ENCODE results near the gene ADCY5.

Gene ADCY5

DNA sequence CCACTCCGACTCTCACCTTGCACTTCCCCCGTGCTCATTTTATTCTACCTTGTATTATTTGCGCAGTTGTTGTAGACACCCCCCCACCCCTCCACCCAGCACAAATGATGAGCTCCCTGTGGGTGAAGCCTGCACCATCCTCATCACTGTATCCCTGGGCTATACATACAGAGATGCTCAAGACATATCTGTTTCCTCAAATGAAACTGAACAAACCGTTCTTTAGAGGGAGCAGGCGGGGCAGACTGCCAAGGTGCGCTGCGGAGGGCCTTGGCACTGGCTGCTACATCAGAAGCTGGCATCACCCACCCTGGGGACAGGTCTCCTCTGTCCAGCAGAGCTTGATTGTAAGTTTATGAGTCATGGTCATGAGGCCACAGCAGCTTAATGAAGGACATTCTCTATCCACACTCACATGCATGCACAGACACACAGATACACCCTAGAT, 29.0 kb downstream of the ADCY5 start:
- TF ChIP-seq SIN3A (IDR thresholded peaks at IDR 0.05; ENCODE audit: borderline replicate concordance, insufficient read depth, low read length) (no peak), POLR2AphosphoS5 (IDR thresholded peaks at IDR 0.05; ENCODE audit: low read depth, low read length) (no peak), TAF1 (IDR thresholded peaks at IDR 0.05; ENCODE audit: borderline replicate concordance, insufficient read depth, low read length) (no peak), FOXP2 (optimal IDR thresholded peaks at IDR 0.05; ENCODE audit: borderline replicate concordance, extremely low read depth, extremely low read length, insufficient read depth) (no peak)
- TF ChIP-seq, protein P1, sequence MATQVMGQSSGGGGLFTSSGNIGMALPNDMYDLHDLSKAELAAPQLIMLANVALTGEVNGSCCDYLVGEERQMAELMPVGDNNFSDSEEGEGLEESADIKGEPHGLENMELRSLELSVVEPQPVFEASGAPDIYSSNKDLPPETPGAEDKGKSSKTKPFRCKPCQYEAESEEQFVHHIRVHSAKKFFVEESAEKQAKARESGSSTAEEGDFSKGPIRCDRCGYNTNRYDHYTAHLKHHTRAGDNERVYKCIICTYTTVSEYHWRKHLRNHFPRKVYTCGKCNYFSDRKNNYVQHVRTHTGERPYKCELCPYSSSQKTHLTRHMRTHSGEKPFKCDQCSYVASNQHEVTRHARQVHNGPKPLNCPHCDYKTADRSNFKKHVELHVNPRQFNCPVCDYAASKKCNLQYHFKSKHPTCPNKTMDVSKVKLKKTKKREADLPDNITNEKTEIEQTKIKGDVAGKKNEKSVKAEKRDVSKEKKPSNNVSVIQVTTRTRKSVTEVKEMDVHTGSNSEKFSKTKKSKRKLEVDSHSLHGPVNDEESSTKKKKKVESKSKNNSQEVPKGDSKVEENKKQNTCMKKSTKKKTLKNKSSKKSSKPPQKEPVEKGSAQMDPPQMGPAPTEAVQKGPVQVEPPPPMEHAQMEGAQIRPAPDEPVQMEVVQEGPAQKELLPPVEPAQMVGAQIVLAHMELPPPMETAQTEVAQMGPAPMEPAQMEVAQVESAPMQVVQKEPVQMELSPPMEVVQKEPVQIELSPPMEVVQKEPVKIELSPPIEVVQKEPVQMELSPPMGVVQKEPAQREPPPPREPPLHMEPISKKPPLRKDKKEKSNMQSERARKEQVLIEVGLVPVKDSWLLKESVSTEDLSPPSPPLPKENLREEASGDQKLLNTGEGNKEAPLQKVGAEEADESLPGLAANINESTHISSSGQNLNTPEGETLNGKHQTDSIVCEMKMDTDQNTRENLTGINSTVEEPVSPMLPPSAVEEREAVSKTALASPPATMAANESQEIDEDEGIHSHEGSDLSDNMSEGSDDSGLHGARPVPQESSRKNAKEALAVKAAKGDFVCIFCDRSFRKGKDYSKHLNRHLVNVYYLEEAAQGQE (IDR thresholded peaks at IDR 0.05; ENCODE audit: insufficient read depth in 1 of 2, low read depth in 2 of 2, low read length in 2 of 2): no peak

DNA sequence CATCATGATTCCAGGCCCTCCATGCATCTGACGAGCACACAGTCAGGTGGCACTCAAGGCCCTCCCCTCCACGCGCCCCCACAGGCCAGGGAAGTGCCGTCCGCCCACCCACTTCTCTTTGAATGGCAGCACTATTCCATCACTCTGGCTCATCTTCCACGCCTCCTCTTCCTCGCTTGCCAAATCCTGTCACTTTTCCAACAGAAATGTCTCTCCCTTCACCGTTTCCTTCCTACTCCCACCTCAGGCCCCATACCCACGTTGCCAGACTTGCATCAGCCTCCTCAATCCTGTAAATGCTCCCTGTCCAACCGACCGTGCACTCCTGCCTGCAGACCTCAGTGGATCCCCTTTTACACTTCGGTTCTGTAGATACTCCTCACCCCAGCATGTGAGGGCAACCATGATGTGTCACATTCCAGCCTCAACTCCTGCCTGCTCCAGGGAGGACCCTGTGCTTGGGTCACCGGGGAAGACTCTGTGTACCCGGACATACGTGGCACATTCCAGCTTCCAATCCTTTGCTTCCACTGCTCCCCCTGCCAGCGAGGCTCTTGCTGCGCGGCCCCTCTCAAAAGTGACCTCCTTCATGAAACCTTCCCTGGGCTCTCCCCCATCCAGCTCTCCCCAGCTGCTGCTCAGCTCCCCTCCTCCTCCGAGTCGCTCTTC, 29.6 kb downstream of the ADCY5 start:
- TF ChIP-seq POLR2AphosphoS5 (IDR thresholded peaks at IDR 0.05; ENCODE audit: low read depth, low read length) (no peak), FOXP2 (optimal IDR thresholded peaks at IDR 0.05; ENCODE audit: borderline replicate concordance, extremely low read depth, extremely low read length, insufficient read depth) (no peak), TAF1 (IDR thresholded peaks at IDR 0.05; ENCODE audit: borderline replicate concordance, insufficient read depth, low read length) (no peak), SIN3A (IDR thresholded peaks at IDR 0.05; ENCODE audit: borderline replicate concordance, insufficient read depth, low read length) (no peak)
- TF ChIP-seq, protein P1 (IDR thresholded peaks at IDR 0.05; ENCODE audit: insufficient read depth in 1 of 2, low read depth in 2 of 2, low read length in 2 of 2): no peak

DNA sequence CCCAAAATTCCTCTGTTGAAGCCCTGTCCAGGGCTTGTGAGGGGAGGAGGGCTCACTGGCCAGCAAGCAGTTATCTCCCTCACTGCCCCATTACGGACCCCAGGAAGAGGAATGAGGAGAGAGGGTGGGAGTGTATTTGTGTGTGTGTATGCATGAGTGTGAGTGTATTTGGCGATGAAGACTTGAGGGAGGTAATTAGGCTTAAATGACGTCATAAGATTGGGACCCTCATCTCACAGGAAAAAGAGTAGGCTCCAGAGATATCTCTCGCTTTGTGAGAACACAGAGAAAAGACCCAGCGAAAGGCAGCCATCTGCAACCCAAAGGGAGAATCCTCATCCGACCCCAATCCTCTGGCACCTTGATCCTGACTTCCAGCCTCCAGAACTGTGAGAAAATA, 32.2 kb downstream of the ADCY5 start:
- TF ChIP-seq POLR2AphosphoS5 (IDR thresholded peaks at IDR 0.05; ENCODE audit: low read depth, low read length) (no peak), FOXP2 (optimal IDR thresholded peaks at IDR 0.05; ENCODE audit: borderline replicate concordance, extremely low read depth, extremely low read length, insufficient read depth) (no peak), SIN3A (IDR thresholded peaks at IDR 0.05; ENCODE audit: borderline replicate concordance, insufficient read depth, low read length) (no peak), TAF1 (IDR thresholded peaks at IDR 0.05; ENCODE audit: borderline replicate concordance, insufficient read depth, low read length) (no peak)
- TF ChIP-seq, protein P1 (IDR thresholded peaks at IDR 0.05; ENCODE audit: insufficient read depth in 1 of 2, low read depth in 2 of 2, low read length in 2 of 2): no peak

DNA sequence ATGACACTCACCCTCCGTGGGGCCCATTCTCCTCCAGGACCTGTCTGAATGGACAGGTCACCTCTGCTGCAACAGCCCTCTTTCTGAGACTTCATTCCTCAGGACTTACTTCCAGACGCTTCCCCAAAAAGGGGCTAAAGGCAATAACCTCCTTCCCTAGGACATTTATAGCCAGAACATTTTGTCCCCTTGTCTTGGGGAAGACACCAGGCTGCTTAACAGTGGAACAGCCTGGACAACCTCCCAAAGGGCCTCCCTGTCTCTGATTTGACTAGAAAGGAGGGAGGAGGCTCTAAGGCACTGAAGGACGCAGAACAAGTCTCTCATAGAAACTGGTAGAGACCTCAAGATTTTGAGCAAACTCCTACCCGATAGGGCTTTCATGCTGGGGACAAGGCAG, 32.7 kb downstream of the ADCY5 start:
- no peak for TF ChIP-seq TAF1 (IDR thresholded peaks at IDR 0.05; ENCODE audit: borderline replicate concordance, insufficient read depth, low read length)

DNA sequence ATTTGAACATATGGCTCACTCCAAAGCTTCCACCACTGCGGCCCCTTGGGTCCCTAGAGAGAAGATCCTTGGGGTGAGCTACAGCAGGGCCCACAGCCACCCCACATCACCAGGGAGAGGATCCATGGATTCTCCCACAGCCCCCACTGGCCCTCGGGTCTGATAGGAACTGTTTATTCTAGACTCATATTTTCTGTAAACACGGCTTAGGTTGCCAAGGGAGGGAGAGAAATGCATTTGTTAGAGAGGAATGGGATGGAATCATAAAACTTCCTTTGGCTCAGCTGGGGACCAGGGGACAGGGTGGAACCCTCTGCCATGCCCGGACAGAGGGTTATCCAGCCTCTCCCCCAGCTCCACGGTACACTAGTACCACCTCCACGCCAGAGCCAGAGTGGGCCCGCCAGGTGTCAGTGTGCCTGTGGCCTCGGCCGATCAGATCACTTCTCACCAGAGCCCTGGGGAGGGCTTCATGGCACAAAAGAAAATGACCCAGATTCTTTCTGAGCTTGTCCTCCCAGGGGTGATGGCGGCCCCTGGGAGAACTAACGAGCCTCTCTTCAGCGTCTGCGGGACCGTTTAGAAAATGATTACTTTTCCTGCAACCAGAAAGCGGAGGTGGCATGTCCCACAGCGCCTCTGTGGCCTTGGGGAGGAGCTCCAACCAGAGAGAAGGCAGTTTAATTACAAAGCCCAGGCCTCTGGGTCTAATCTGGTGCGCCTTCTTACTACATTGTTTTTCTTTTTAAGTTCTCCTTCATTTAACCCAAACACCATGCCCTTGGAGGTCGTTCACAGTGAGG, 33.7 kb downstream of the ADCY5 start:
- TF ChIP-seq, protein P1 (IDR thresholded peaks at IDR 0.05; ENCODE audit: insufficient read depth in 1 of 2, low read depth in 2 of 2, low read length in 2 of 2): no peak
- TF ChIP-seq SIN3A (IDR thresholded peaks at IDR 0.05; ENCODE audit: borderline replicate concordance, insufficient read depth, low read length) (no peak), FOXP2 (optimal IDR thresholded peaks at IDR 0.05; ENCODE audit: borderline replicate concordance, extremely low read depth, extremely low read length, insufficient read depth) (no peak), TAF1 (IDR thresholded peaks at IDR 0.05; ENCODE audit: borderline replicate concordance, insufficient read depth, low read length) (no peak), POLR2AphosphoS5 (IDR thresholded peaks at IDR 0.05; ENCODE audit: low read depth, low read length) (no peak)

All from PFSK-1 (cell line).